Muscle of leg (tissue), 11 donors: ENCODE measurements around the gene RASSF1. TPM values are rescaled to one million over a fixed set of nuclear protein-coding genes. Genes with fewer than 3 reads are reported as not detected.
"Not testable (repeated sequence)": the region's sequence is repeated elsewhere in the genome, so short reads cannot be mapped to it uniquely, and the experiment has no call there.

ENCODE experiments used
- DNase-seq: peaks from one replicate; pipeline ENCODE4 v3.0.0; 2013
- H3K27ac ChIP-seq: one replicate; pipeline ENCODE4 v1.5.1; 2013; ENCODE audit warnings: mild to moderate bottlenecking, low read length, control low read depth
- H3K27me3 ChIP-seq: one replicate; pipeline ENCODE4 v1.6.1; 2013; ENCODE audit warnings: low read length; ENCODE audit not compliant: control insufficient read depth, insufficient read depth
- H3K36me3 ChIP-seq: one replicate; pipeline ENCODE4 v1.6.1; 2013; ENCODE audit warnings: low read length; ENCODE audit not compliant: control insufficient read depth, insufficient read depth
- H3K4me1 ChIP-seq: one replicate; pipeline ENCODE4 v1.6.1; 2013; ENCODE audit warnings: low read length; ENCODE audit not compliant: control insufficient read depth, insufficient read depth
- H3K4me3 ChIP-seq: one replicate; pipeline ENCODE4 v1.5.1; 2013; ENCODE audit warnings: low read length, control low read depth
- H3K9me3 ChIP-seq: replicated peaks from 2 replicates; pipeline ENCODE4 v1.6.1; 2013; ENCODE audit warnings: low read depth, low read length; ENCODE audit not compliant: control insufficient read depth
- WGBS: methylation state at CpG from one replicate; pipeline ENCODE4 v1.1.5; 2013; ENCODE audit warnings: missing lambda C conversion rate; ENCODE audit not compliant: insufficient coverage; 5-methylcytosine and 5-hydroxymethylcytosine counted together
- polyA plus RNA-seq, 8 donors: library from polyadenylated mRNA; unstranded; fragments of 120-200 nt; gene quantifications; one replicate each; pipeline versions ENCODE4 v1.2.1 to v1.2.3, GENCODE V29; 2013; ENCODE audit warnings: inconsistent platforms in 1 of 8, low replicate concordance in 1 of 8; ENCODE audit not compliant: insufficient read length in 8 of 8, insufficient read depth in 1 of 8
- total RNA-seq: library from RNA; stranded (reverse); fragments of 120-200 nt; gene quantifications from one replicate; pipeline ENCODE4 v1.2.4, GENCODE V29; 2013

Gene RASSF1
- total and polyA plus RNA-seq, 9 donors = 33.9 to 47.7 (median 38.8) TPM

- Histone ChIP-seq H3K27me3 (no peaks in the 10 kb centered on the region), H3K4me3 (peak overlapping the region; percentile 0), H3K9me3 (no peaks in the 10 kb centered on the region), H3K27ac (no peak overlapping the region), H3K36me3 (peaks cover 51% of the 10 kb centered on the region), H3K4me1 (peaks cover 62% of the 10 kb centered on the region)
- peak; percentile 10 for DNase-seq
- 91% methylated on average over 11 of the region's 16 CpGs for WGBS
Measured at GRCh38 chr3:50319181-50319893, 21.3 kb downstream of the RASSF1 start.

GRCh38 chr3:50318615-50319014 is 22.0 kb downstream of the RASSF1 start:
- no peak overlapping the region for H3K27ac ChIP-seq
- no peaks in the 10 kb centered on the region for H3K27me3 ChIP-seq
- peaks cover 55% of the 10 kb centered on the region for H3K4me1 ChIP-seq
- peaks cover 52% of the 10 kb centered on the region for H3K36me3 ChIP-seq
- H3K4me3 ChIP-seq = no peak overlapping the region
- H3K9me3 ChIP-seq = no peaks in the 10 kb centered on the region
- 76% methylated on average over 10 of the region's 10 CpGs for WGBS
- no peak for DNase-seq

DNA sequence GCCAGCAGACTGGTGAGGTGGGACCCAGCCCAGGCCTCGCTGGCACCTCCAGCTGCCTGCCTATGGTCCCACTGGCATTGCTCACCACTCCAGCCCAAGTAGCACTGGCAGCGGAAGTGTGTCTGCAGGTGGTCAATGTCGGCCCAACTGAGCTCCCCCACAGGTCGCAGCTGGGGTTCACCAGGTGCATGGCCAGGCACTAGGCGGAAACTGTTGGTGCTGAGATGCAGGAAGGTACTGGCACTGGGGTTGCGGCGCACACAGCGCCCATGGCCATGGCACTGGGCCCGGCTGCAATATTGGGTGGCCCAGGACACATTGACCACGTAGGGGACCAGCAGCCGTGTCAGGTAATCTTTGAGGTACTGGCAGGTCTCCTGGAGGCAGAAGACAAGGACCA is 22.5 kb downstream of the RASSF1 start:
- no peak overlapping the region for H3K27ac ChIP-seq
- 90% methylated on average over 9 of the region's 11 CpGs for WGBS
- DNase-seq = no peak
- peaks cover 52% of the 10 kb centered on the region for H3K36me3 ChIP-seq
- H3K4me3 ChIP-seq = no peak overlapping the region
- no peaks in the 10 kb centered on the region for H3K9me3 ChIP-seq
- no peaks in the 10 kb centered on the region for H3K27me3 ChIP-seq
- peaks cover 51% of the 10 kb centered on the region for H3K4me1 ChIP-seq

GRCh38 chr3:50317300-50317699 is 23.3 kb downstream of the RASSF1 start:
- WGBS = 53% methylated on average over 2 of the region's 6 CpGs
- Histone ChIP-seq H3K9me3 (no peaks in the 10 kb centered on the region), H3K27ac (no peak overlapping the region), H3K4me3 (no peak overlapping the region), H3K36me3 (peaks cover 52% of the 10 kb centered on the region), H3K4me1 (peaks cover 43% of the 10 kb centered on the region), H3K27me3 (no peaks in the 10 kb centered on the region)
- DNase-seq = no peak

GRCh38 chr3:50316657-50317242 is 23.9 kb downstream of the RASSF1 start:
- 63% methylated on average over 7 of the region's 9 CpGs for WGBS
- Histone ChIP-seq H3K36me3 (peaks cover 52% of the 10 kb centered on the region), H3K4me3 (no peak overlapping the region), H3K9me3 (no peaks in the 10 kb centered on the region), H3K27me3 (no peaks in the 10 kb centered on the region), H3K27ac (no peak overlapping the region), H3K4me1 (peaks cover 37% of the 10 kb centered on the region)
- no peak for DNase-seq

DNA sequence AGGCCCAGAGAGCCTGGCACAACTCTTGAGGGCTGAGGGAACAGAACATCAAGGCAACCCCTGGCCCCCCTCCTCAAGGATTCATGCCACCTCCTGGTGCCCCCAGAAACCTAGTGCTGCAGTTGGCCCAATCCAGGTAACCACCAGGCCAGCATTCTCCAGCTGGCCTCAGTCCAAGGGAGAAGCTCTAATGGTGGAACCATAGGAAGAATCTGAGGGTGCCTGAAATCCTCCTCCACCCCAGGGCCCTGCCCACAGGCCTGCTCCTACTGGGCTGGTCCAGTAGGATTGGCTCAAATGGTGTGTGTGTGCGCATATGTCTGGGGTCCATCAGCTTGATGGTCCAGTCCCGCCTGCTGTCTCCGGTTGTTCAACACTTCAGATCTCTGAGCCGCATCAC is 25.8 kb downstream of the RASSF1 start:
- Histone ChIP-seq H3K4me1 (peaks cover 26% of the 10 kb centered on the region), H3K36me3 (peaks cover 50% of the 10 kb centered on the region), H3K9me3 (no peaks in the 10 kb centered on the region), H3K27me3 (no peaks in the 10 kb centered on the region), H3K27ac (no peak overlapping the region), H3K4me3 (no peak overlapping the region)
- DNase-seq = no peak
- WGBS = 100% methylated on average over 2 of the region's 4 CpGs

- Histone ChIP-seq H3K4me3 (no peak overlapping the region), H3K27me3 (no peaks in the 10 kb centered on the region), H3K9me3 (no peaks in the 10 kb centered on the region), H3K4me1 (peaks cover 22% of the 10 kb centered on the region), H3K36me3 (peaks cover 48% of the 10 kb centered on the region), H3K27ac (no peak overlapping the region)
- WGBS = 83% methylated on average over 3 of the region's 3 CpGs
- DNase-seq = no peak
Measured at GRCh38 chr3:50314342-50314741, 26.3 kb downstream of the RASSF1 start.

GRCh38 chr3:50312041-50312440 is 28.6 kb downstream of the RASSF1 start:
- not testable (repeated sequence) for H3K4me1 ChIP-seq, DNase-seq, H3K4me3 ChIP-seq, H3K27me3 ChIP-seq, H3K9me3 ChIP-seq, H3K27ac ChIP-seq
- no CpG with 5 or more reads among the region's 32 CpGs for WGBS
- peaks cover 25% of the 10 kb centered on the region for H3K36me3 ChIP-seq

- no peak overlapping the region for H3K4me3 ChIP-seq
- DNase-seq = peak; percentile 7
- H3K4me1 ChIP-seq = peaks cover 33% of the 10 kb centered on the region
- H3K36me3 ChIP-seq = peaks cover 3% of the 10 kb centered on the region
- H3K9me3 ChIP-seq = peaks cover 5% of the 10 kb centered on the region
- no peak overlapping the region for H3K27ac ChIP-seq
- H3K27me3 ChIP-seq = no peaks in the 10 kb centered on the region
Measured at GRCh38 chr3:50304601-50305000, 36.0 kb downstream of the RASSF1 start.

DNA sequence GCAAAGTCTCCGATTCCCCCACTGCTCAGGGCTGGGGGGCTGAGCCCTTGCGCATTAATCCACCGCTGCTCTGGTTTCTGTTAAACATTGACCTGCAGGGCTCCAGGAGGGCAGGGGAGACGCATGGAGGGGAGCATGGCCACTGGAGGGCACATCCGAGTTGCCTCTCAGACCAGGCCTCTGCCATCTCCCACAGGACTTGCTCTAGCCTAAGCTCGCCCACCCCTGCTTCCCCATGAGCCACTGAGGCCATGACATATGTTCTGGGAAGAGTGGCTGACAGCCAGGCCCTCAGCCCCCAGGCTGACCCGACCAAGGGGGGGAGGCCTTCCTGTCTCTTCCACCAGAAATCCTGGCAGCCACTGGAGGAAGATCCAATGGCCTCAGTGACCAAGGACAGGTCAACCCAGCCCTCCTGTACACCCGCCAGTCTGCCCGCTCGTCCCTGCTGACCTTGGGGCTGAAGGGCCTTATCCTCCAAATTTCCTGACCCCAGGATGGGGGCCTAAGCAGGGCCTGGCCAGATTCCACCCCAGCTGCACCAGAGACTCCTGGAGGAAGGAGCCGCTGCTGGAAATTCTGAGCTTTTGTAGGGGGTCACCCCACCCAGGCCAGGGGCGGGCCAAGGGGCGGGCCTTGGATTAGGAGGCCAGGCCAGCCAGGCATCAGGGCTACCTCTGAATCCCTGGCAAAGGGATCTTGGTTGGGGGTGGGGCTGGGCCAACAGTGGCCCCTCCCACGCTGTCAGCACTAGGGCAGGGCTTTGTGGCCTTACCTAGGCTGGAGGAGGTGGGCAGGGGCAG is 37.4 kb downstream of the RASSF1 start, which contains the start of gene HYAL1:
TSS of gene HYAL1 (minus strand) at position 562 of the 803 bp plus-strand sequence. CDS start 618 bp downstream, outside the sequence.
- 36% methylated on average over 8 of the region's 14 CpGs for WGBS
- peak within 1 kb of the TSS; percentile 65 for H3K27ac ChIP-seq
- no peak within 1 kb of the TSS for H3K4me3 ChIP-seq
- peaks cover 5% of the 10 kb centered on the region for H3K9me3 ChIP-seq
- H3K27me3 ChIP-seq = no peaks in the 10 kb centered on the region
- no peaks in the 10 kb centered on the region for H3K36me3 ChIP-seq
- H3K4me1 ChIP-seq = peaks cover 42% of the 10 kb centered on the region
- DNase-seq = peak; percentile 83
